ENCODE measurements around the gene GOLGB1.
"Not testable (repeated sequence)": the region's sequence is repeated elsewhere in the genome, so short reads cannot be mapped to it uniquely, and the experiment has no call there.

- TF ChIP-seq, protein P1, sequence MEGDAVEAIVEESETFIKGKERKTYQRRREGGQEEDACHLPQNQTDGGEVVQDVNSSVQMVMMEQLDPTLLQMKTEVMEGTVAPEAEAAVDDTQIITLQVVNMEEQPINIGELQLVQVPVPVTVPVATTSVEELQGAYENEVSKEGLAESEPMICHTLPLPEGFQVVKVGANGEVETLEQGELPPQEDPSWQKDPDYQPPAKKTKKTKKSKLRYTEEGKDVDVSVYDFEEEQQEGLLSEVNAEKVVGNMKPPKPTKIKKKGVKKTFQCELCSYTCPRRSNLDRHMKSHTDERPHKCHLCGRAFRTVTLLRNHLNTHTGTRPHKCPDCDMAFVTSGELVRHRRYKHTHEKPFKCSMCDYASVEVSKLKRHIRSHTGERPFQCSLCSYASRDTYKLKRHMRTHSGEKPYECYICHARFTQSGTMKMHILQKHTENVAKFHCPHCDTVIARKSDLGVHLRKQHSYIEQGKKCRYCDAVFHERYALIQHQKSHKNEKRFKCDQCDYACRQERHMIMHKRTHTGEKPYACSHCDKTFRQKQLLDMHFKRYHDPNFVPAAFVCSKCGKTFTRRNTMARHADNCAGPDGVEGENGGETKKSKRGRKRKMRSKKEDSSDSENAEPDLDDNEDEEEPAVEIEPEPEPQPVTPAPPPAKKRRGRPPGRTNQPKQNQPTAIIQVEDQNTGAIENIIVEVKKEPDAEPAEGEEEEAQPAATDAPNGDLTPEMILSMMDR (conservative IDR thresholded peaks at IDR 0.05 in 1 of 2, IDR thresholded peaks at IDR 0.05 in 1 of 2; ENCODE audit: extremely low read depth in 1 of 2, insufficient read depth in 1 of 2, low read depth in 1 of 2, low read length in 2 of 2), result not testable (repeated sequence)
- TF ChIP-seq EZH2 (IDR thresholded peaks at IDR 0.05; ENCODE audit: borderline replicate concordance, low read length), result not testable (repeated sequence)
These were observed 60.8 kb downstream of the GOLGB1 start for GRCh38 chr3:121688747-121689146.
